K562 (cell line): ENCODE results near the gene GLI1. TPM values are rescaled to one million over a fixed set of nuclear protein-coding genes. Genes with fewer than 3 reads are reported as not detected.

Experiments
- ATAC-seq: fragments of 200-7000 bp; cut with Tn5 transposase; 3 replicates; pipeline ENCODE4 v1.9.1; 2020; ENCODE audit warnings: moderate library complexity
- BruUV-seq: library from RNA; stranded (reverse); fragments of 400-500 nt; replicated peaks from 2 replicates; lab custom pipeline; 2021; lab: Mats Ljungman, UMichigan
- CTCF ChIA-PET: fragments of 300-600 bp; formaldehyde crosslinking; extraction: SDS; loops from one replicate; lab custom pipeline; 2021; ENCODE audit warnings: low intra/inter-chr PET ratio; lab: Yijun Ruan, JAX
- POLR2A ChIA-PET: fragments of 300-600, 350-650 bp; sonication (Branson Sonifier 250); formaldehyde crosslinking; extraction: SDS; loops from one replicate; lab custom pipeline; 2021; ENCODE audit warnings: antibody characterized with exemption, inconsistent platforms; lab: Yijun Ruan, JAX
- DNase-seq, 4 experiments: peaks; one replicate each; pipeline versions ENCODE4 v3.0.0 to v3.0.0-alpha.2; 2011 to 2018; ENCODE audit warnings: low spot score in 3 of 4, mixed read lengths in 3 of 4; ENCODE audit errors: extremely low read depth in 1 of 4
- FAIRE-seq: peaks from 2 replicates; lab custom pipeline; 2011; peaks lifted over from hg19 to GRCh38; lab: Jason Lieb, UNC
- H2AFZ ChIP-seq: 2 replicates; pipeline ENCODE4 v1.6.0; 2011; ENCODE audit warnings: low read depth, low read length, control low read depth, inconsistent platforms
- H3K27ac ChIP-seq: fragments of 200-600 bp; 3 replicates; pipeline ENCODE4 v1.8.0; 2011; ENCODE audit warnings: low read depth, mild to moderate bottlenecking, control low read depth, inconsistent platforms, low read length, moderate library complexity, mixed read lengths; ENCODE audit errors: extremely low read depth
- H3K27me3 ChIP-seq, 2 experiments: fragments of 300-600 bp in 1 of 2; 2 replicates in 1 of 2; 3 replicates in 1 of 2; pipeline versions ENCODE4 v1.6.0 to v1.8.0; 2011; ENCODE audit warnings: inconsistent platforms in 2 of 2, low read length in 2 of 2, mild to moderate bottlenecking in 1 of 2, mixed read lengths in 1 of 2, moderate library complexity in 1 of 2; ENCODE audit not compliant: control insufficient read depth in 2 of 2, insufficient read depth in 2 of 2
- H3K36me3 ChIP-seq: fragments of 300-600 bp; 3 replicates; pipeline ENCODE4 v1.8.0; 2011; ENCODE audit warnings: mild to moderate bottlenecking, low read length, inconsistent platforms; ENCODE audit not compliant: control insufficient read depth, insufficient read depth
- H3K4me1 ChIP-seq, 2 experiments: fragments of 200-600 bp in 1 of 2; replicated peaks in 1 of 2; 2 replicates in 1 of 2; 3 replicates in 1 of 2; pipeline versions ENCODE4 v1.5.1 to v1.8.0; 2011; ENCODE audit warnings: inconsistent platforms in 2 of 2, low read length in 2 of 2, mild to moderate bottlenecking in 1 of 2, mixed read lengths in 1 of 2, moderate library complexity in 1 of 2; ENCODE audit not compliant: control insufficient read depth in 2 of 2, insufficient read depth in 2 of 2
- H3K4me2 ChIP-seq: 2 replicates; pipeline ENCODE4 v1.6.1; 2011; ENCODE audit warnings: low read length, control low read depth, inconsistent platforms, mixed read lengths; ENCODE audit not compliant: insufficient read depth
- H3K4me3 ChIP-seq: fragments of 200-600 bp; sonication (generic), shearing (Covaris generic); 2 replicates; pipeline ENCODE4 v1.5.1; 2016; ENCODE audit warnings: control low read depth, inconsistent platforms
- H3K79me2 ChIP-seq: fragments of 200-600 bp; 3 replicates; pipeline ENCODE4 v1.8.0; 2011; ENCODE audit warnings: low read length, inconsistent platforms; ENCODE audit not compliant: control insufficient read depth, insufficient read depth
- H3K9ac ChIP-seq, 2 experiments: 2 replicates each; pipeline versions ENCODE4 v1.6.0 to v1.6.1; 2011; ENCODE audit warnings: low read depth in 2 of 2, low read length in 2 of 2, control low read depth in 1 of 2, inconsistent platforms in 1 of 2, mild to moderate bottlenecking in 1 of 2, mixed read lengths in 1 of 2; ENCODE audit not compliant: insufficient read depth in 1 of 2
- H3K9me1 ChIP-seq: one replicate; pipeline ENCODE4 v1.6.0; 2011; ENCODE audit warnings: inconsistent platforms, mild to moderate bottlenecking, low read length, moderate library complexity; ENCODE audit not compliant: control insufficient read depth, insufficient read depth
- H3K9me3 ChIP-seq: replicated peaks from 2 replicates; pipeline ENCODE4 v1.5.1; 2011; ENCODE audit warnings: low read depth, low read length, inconsistent platforms; ENCODE audit not compliant: control insufficient read depth, insufficient read depth
- H4K20me1 ChIP-seq: replicated peaks from 2 replicates; pipeline ENCODE4 v1.6.1; 2011; ENCODE audit warnings: low read length, inconsistent platforms, mixed read lengths; ENCODE audit not compliant: control insufficient read depth, insufficient read depth
- BRCA1 ChIP-seq, 2 experiments: fragments of 450-650 bp in 1 of 2; sonication (generic) in 1 of 2; formaldehyde crosslinking in 1 of 2; IDR thresholded peaks; 2 replicates each; pipeline versions ENCODE4 v1.5.0 to v1.6.1; 2017 to 2020; ENCODE audit warnings: mild to moderate bottlenecking in 1 of 2, missing genetic modification reagents in 1 of 2
- EGR1 ChIP-seq: fragments of 450-650 bp; conservative IDR thresholded peaks from 2 replicates; pipeline ENCODE4 v1.6.1; 2017; ENCODE audit warnings: mild to moderate bottlenecking
- EP300 ChIP-seq: IDR thresholded peaks from 2 replicates; pipeline ENCODE4 v1.6.1; 2012; ENCODE audit warnings: low read length, improper control_type of control experiment
- HDAC2 ChIP-seq: fragments of 450-650 bp; IDR thresholded peaks from 2 replicates; pipeline ENCODE4 v1.6.1; 2016; ENCODE audit warnings: mild to moderate bottlenecking
- NR2C2 ChIP-seq, 2 experiments: fragments of 200-800 bp in 1 of 2; sonication (Bioruptor generic) in 1 of 2; sonication (generic) in 1 of 2; formaldehyde crosslinking in 1 of 2; IDR thresholded peaks; 2 replicates each; pipeline versions ENCODE4 v1.6.1 to v1.8.0; 2016 to 2022; ENCODE audit warnings: mild to moderate bottlenecking in 1 of 2, missing compliant biosample characterization in 1 of 2, missing genetic modification characterization in 1 of 2, missing genetic modification reagents in 1 of 2
- NR4A1 ChIP-seq, 2 experiments: fragments of 250-450 bp in 1 of 2; fragments of 450-650 bp in 1 of 2; sonication (Bioruptor Pico) in 1 of 2; IDR thresholded peaks; 2 replicates each; pipeline versions ENCODE4 v1.4.0 to v1.6.1; 2016 to 2020; ENCODE audit warnings: mild to moderate bottlenecking in 2 of 2, missing compliant biosample characterization in 1 of 2, missing genetic modification characterization in 1 of 2, moderate library complexity in 1 of 2
- SMAD4 ChIP-seq: fragments of 250-450 bp; sonication (Bioruptor Pico); conservative IDR thresholded peaks from 2 replicates; pipeline ENCODE4 v1.8.0; 2021; ENCODE audit warnings: inconsistent platforms, mild to moderate bottlenecking, moderate library complexity
- SOX6 ChIP-seq: fragments of 450-650 bp; IDR thresholded peaks from 2 replicates; pipeline ENCODE4 v1.6.1; 2014; ENCODE audit warnings: mild to moderate bottlenecking
- TBP ChIP-seq: optimal IDR thresholded peaks from 2 replicates; pipeline ENCODE3; 2011; ENCODE audit warnings: low read depth, low read length, improper control_type of control experiment
- WGBS: fragments of 100-300 bp; shearing (Covaris generic); methylation state at CpG from one replicate; pipeline ENCODE4 v1.1.6; 2016; ENCODE audit warnings: low coverage, mixed read lengths; ENCODE audit not compliant: insufficient coverage; ENCODE audit errors: missing lambda C conversion rate; 5-methylcytosine and 5-hydroxymethylcytosine counted together
- in situ Hi-C: fragments of 300-500 bp; cut with MboI; formaldehyde crosslinking; loops from 4 replicates; pipeline ENCODE4 v1.15.0; 2018; ENCODE audit warnings: inconsistent platforms, mixed read lengths
- intact Hi-C: fragments of 100-400 bp; cut with micrococcal nuclease; formaldehyde crosslinking; loops from 2 replicates; pipeline ENCODE4 v1.14.2; 2022
- polyA plus RNA-seq, 8 experiments: library from polyadenylated mRNA; depleted of rRNA in 4 of 8; stranded (reverse) in 5 of 8; unstranded in 3 of 8; fragments of >200 nt; fragmentation: Nextera tagmentation in 2 of 8; fragmentation: Illumina TruSeq in 1 of 8; extraction: Ambion mirVana in 2 of 8; extraction: Trizol in 1 of 8; gene quantifications; 2 replicates each; pipeline versions ENCODE4 v1.2.1 to v1.2.3, GENCODE V29; 2011 to 2014; ENCODE audit warnings: inconsistent platforms in 1 of 8, missing spikeins in 1 of 8
- total RNA-seq, 7 experiments: library from RNA; depleted of rRNA in 6 of 7; stranded (reverse); fragments of >200 nt in 6 of 7; fragmentation: Illumina TruSeq in 2 of 7; extraction: Trizol in 2 of 7; gene quantifications; 2 replicates each; pipeline versions ENCODE4 v1.2.1 to v1.2.3, GENCODE V29; 2011 to 2021; ENCODE audit warnings: low replicate concordance in 1 of 7
- TF ChIP-seq, protein P1 (sequence below): sonication (generic); IDR thresholded peaks from 2 replicates; pipeline ENCODE4 v1.6.1; 2016
- TF ChIP-seq, protein P2 (sequence below), 2 experiments: fragments of 450-650 bp; IDR thresholded peaks; 2 replicates each; pipeline ENCODE4 v1.6.1; 2016; ENCODE audit warnings: mild to moderate bottlenecking in 2 of 2, borderline replicate concordance in 1 of 2, low read depth in 1 of 2, moderate library complexity in 1 of 2

Gene GLI1
- total and polyA plus RNA-seq, 9 of the 15 experiments (the other 6 are each of a cell fraction or from before 2014, with no cell fraction given): 0.24 to 3.7 (median 0.61) TPM

DNA sequence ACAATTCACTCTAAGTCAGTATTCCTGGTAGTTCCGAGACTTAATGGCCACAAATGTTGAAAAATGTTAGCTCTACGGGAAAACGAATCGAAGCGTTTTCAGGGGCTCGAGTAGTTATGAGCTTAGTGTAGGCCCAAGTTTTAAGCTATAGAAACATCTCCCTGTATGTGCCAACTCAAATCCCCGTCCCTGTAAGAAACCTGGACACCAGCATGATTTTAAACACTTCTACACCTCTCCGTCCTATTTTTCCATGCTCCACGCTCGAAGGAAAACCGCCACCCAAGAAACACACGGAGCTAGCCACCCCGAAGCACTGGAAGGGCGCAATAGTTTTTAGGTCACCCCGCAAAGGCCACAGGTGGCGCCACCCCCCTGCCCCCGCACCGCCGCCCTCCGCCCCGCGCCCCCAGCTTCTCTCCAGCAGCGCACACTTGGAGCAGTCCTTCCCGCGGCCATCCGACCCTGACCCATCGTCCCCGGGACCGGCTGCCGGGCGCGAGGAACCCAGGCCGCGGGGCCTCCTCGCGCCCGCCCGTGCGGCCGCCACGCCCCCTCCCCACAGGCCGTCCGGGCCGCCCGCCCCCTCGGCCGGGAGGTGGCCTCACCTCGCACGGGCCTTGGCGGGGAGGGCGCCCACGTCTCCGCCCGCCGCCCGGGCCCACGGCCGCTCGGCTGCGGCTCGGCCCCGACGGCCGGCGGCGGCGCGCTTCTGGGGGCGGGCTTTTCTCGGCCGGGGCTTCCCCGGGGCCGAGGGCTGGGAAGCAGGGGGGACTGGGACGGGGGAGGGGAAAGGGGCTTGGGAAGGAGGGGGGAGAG is 29.3 kb upstream of the GLI1 start:
- CTCF ChIA-PET: interaction anchor here (0.6 kb wide), 1 partner anchor 78 kb away, joined by 7 read pairs; no protein-coding TSS in a partner anchor
- H3K9ac ChIP-seq: peak overlapping the region; percentile 93 to 94
- H3K9me1 ChIP-seq: no peaks in the 10 kb centered on the region
- H3K9me3 ChIP-seq: no peaks in the 10 kb centered on the region
- FAIRE-seq: no peak
- H3K27ac ChIP-seq: peak overlapping the region; percentile 98
- peak overlapping the region; percentile 59 for H3K4me3 ChIP-seq
- H3K36me3 ChIP-seq: no peaks in the 10 kb centered on the region
- POLR2A ChIA-PET: interaction anchor here (0.5 to 1.1 kb wide), 14 partner anchors 8 to 186 kb away, joined by 3 to 8 read pairs (median 3); partner anchors contain the start of gene DDIT3
- peak in 2 of 4 experiments; percentile 94 to 95 for DNase-seq
- peak overlapping the region; percentile 86 for H2AFZ ChIP-seq
- peak overlapping the region; percentile 94 for H3K4me2 ChIP-seq
- peak; percentile 81 for ATAC-seq
- no TSS peak for BruUV-seq
- H4K20me1 ChIP-seq: no peaks in the 10 kb centered on the region
- intact Hi-C loops: loop anchor here (2.0 kb wide), 1 partner anchor 24 kb away; the partner anchor contains the start of gene INHBE
- under 1% methylated on average over 34 of the region's 74 CpGs for WGBS
- in situ Hi-C loops: no loop called here
- no peaks in the 10 kb centered on the region for H3K27me3 ChIP-seq
- peaks cover 30% of the 10 kb centered on the region for H3K79me2 ChIP-seq
- peaks cover 17 to 18% of the 10 kb centered on the region in 2 experiments; a peak in 4 of 5 replicates for H3K4me1 ChIP-seq
- no peak for TF ChIP-seq NR4A1 (CRISPR knock-in tag; IDR thresholded peaks at IDR 0.05)
- TF ChIP-seq NR4A1 (tag; IDR thresholded peaks at IDR 0.05): no peak
- TF ChIP-seq EP300: no peak
- no peak for TF ChIP-seq SOX6
- TF ChIP-seq, protein P1, sequence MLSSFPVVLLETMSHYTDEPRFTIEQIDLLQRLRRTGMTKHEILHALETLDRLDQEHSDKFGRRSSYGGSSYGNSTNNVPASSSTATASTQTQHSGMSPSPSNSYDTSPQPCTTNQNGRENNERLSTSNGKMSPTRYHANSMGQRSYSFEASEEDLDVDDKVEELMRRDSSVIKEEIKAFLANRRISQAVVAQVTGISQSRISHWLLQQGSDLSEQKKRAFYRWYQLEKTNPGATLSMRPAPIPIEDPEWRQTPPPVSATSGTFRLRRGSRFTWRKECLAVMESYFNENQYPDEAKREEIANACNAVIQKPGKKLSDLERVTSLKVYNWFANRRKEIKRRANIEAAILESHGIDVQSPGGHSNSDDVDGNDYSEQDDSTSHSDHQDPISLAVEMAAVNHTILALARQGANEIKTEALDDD: no peak
- TF ChIP-seq EGR1: peak; percentile 43; the same call in 1 of the 2 replicates
- no peak for TF ChIP-seq BRCA1 (IDR thresholded peaks at IDR 0.05)
- TF ChIP-seq BRCA1 (CRISPR knock-in tag; IDR thresholded peaks at IDR 0.05): no peak
- TF ChIP-seq, protein P2, sequence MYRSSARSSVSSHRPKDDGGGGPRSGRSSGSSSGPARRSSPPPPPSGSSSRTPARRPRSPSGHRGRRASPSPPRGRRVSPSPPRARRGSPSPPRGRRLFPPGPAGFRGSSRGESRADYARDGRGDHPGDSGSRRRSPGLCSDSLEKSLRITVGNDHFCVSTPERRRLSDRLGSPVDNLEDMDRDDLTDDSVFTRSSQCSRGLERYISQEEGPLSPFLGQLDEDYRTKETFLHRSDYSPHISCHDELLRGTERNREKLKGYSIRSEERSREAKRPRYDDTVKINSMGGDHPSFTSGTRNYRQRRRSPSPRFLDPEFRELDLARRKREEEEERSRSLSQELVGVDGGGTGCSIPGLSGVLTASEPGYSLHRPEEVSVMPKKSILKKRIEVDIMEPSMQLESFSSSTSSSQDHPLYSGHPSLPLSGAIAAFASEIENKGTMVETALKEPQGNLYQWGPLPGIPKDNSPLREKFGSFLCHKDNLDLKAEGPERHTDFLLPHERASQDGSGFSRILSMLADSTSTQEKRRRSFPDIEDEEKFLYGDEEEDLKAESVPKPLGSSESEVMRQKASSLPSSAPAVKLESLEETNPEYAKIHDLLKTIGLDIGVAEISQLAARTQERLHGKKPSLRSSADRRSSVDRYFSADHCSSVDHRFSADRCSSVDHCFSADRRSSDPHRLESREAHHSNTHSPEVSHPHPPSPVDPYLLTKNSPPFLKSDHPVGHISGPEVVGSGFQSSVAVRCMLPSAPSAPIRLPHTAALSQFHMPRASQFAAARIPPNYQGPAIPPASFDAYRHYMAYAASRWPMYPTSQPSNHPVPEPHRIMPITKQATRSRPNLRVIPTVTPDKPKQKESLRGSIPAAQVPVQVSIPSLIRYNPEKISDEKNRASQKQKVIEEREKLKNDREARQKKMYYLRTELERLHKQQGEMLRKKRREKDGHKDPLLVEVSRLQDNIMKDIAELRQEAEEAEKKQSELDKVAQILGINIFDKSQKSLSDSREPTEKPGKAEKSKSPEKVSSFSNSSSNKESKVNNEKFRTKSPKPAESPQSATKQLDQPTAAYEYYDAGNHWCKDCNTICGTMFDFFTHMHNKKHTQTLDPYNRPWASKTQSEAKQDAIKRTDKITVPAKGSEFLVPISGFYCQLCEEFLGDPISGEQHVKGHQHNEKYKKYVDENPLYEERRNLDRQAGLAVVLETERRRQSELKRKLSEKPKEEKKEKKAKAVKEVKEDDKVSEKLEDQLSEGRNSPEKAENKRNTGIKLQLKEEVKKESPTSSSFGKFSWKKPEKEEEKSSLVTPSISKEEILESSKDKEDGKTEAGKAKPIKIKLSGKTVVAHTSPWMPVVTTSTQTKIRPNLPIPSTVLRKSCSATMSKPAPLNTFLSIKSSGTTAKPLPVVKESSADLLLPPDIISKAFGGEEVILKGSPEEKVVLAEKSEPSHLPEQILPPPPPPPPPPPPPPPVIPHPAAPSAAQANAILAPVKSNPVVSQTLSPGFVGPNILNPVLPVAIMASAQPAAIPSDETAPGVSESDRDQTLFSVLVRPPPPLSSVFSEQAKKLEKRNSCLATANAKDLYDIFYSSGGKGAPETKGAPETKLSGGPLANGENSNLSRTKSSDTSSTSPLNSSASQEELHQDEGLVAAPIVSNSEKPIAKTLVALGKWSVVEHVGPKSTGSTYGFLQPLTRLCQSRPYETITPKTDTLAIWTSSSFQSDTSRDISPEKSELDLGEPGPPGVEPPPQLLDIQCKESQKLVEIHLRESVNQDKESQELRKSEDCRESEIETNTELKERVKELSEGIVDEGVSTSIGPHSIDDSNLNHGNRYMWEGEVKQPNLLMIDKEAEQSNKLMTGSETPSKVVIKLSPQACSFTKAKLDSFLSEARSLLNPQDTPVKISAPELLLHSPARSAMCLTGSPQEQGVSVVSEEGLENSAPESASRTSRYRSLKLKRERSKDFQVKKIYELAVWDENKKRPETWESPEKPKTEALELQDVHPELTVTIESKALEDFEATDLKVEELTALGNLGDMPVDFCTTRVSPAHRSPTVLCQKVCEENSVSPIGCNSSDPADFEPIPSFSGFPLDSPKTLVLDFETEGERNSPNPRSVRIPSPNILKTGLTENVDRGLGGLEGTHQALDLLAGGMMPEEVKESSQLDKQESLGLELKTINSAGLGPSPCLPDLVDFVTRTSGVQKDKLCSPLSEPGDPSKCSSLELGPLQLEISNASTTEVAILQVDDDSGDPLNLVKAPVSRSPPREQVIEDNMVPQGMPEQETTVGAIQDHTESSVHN (IDR thresholded peaks at IDR 0.05; ENCODE audit: borderline replicate concordance in 1 of 2, low read depth in 1 of 2): no peak
- peak; percentile 36 for TF ChIP-seq TBP
- TF ChIP-seq NR2C2 (CRISPR knock-in tag; IDR thresholded peaks at IDR 0.05): no peak
- TF ChIP-seq NR2C2 (tag; IDR thresholded peaks at IDR 0.05): peak; percentile 51; the same call in 1 of the 2 replicates
- no peak for TF ChIP-seq SMAD4 (CRISPR knock-in tag)
- no peak for TF ChIP-seq HDAC2
